ENCODE measurements around the gene SMTNL2. TPM values are rescaled to one million over a fixed set of nuclear protein-coding genes. Genes with fewer than 3 reads are reported as not detected.

Gene SMTNL2
- total RNA-seq, 2 donors from 2014 or later, result 0.25 TPM; not detected in 1

DNA sequence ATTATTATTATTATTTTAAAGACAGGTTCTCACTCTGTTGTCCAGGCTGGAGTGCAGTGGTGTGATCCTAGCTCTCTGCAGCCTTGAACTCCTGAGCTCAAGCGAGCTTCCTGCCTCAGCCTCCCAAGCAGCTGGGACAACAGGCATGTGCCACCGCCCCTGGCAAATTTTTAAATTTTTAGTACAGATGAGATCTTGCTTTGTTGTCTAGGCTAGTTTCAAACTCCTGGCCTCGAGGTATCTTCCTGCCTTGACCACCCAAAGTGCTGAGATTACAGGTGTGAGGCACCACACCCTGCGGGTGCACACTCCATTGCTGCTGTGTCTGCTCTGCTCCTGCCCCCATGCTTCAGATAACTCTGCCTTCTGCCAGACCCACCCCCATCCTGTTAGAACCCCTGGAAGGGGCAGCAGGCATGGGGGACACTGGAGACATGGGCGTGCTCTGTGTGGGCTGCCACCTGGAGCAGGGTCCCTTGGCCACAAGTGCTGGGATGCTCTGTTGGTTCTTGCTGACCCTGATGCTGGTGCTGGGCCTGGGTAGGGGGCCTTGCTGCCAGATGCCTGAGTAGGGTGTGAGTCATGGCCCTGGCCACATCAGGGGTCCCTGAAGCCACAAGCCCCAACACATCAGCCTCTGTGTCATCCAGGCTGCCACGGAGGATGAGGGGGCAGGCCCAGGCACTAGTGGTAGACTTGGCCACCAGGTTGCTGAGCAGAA is 26.5 kb upstream of the SMTNL2 start:
- DNase-seq (no peak), ATAC-seq (no peak)
- intact Hi-C loops (cut with DNase I, micrococcal nuclease), result no loop called here

DNA sequence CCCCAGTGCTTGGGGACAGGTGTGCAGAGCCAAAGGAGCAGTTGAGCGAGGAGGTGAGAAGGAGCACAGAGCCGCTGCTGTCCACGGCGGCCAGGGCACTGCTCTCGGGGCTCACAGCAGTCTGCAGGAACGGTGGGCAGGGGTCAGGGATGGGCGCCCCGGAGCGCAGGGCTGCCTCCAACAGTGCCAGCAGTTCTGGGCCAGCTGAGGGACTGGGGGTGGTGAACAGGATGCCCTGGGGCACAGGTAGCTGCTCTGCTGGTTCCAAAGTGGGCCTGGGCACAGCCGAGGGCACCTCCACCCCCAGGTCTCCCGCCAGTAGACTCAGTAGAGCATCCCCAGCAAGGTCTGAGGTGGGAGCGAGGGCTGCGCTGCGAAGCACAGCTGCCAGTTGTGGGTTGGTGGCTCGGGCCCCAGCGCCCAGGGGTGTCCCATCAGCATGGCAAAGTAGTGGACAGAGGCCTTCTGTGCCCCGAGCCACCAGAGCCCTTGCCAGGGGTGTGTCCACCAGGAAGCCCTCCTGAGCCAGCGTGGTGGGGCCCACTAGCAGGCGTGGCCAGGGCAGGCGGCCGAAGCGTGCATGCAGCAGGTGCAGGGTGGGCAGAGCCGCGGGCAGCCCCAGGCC is 25.9 kb upstream of the SMTNL2 start:
- DNase-seq (no peak), ATAC-seq (no peak)
- intact Hi-C loops (cut with DNase I, micrococcal nuclease), result no loop called here

DNA sequence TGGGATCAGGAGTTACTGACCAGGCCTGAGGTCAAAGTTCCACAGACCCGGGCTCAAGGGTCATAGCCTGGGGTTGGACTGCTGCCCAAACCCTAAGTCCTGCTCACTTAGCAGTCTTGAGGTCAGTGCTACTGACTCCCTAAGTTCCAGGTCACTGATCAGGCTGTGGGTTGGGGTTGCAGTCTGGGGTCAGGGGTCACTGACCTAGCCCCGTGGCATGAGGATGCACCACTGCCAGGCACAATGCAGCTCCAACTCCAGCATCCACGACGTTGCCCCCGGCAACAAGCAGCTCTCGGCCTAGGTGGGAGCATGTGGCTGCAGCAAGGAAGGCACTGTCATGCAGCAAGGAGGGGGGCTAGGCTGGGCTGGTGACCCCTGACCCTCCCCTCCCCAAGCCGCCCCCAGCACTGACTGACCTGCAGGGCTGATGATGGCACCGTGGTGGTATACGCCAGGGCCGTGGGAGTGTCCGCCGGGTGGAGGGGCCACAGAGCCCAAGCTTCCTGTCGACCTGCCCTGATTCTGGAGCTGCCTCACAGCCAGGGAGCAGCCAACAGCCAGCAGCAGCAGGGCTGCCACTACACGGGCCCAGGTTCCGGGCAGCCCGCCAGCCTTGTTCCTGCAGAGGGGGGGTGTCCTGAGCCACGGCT is 25.1 kb upstream of the SMTNL2 start:
- peak; percentile 22 for ATAC-seq
- DNase-seq, result peak; percentile 50 to 58
- intact Hi-C loops (cut with DNase I, micrococcal nuclease), result no loop called here

DNA sequence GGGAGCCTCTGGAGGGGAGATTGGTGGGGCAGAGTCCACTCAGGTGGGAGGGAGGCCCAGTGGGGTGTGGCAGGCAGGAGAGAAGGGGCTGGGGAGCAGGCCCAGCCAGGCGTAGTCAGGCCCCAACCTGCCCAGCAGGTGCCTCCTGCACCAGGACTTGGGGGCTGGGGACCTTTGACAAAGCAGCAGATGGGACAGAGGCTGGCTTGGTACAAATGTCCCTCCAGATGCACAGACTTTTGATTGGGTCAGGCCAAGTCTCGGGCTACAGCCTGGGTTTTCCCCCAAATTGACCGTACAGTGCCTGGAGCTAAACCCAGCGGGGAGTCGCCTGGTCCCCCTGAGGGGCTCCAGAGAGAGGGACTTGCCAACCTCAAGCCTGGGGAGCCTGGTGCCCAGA is 24.4 kb upstream of the SMTNL2 start:
- intact Hi-C loops (cut with DNase I, micrococcal nuclease), result no loop called here
- ATAC-seq (peak; percentile 48), DNase-seq (peak; percentile 65 to 67)

DNA sequence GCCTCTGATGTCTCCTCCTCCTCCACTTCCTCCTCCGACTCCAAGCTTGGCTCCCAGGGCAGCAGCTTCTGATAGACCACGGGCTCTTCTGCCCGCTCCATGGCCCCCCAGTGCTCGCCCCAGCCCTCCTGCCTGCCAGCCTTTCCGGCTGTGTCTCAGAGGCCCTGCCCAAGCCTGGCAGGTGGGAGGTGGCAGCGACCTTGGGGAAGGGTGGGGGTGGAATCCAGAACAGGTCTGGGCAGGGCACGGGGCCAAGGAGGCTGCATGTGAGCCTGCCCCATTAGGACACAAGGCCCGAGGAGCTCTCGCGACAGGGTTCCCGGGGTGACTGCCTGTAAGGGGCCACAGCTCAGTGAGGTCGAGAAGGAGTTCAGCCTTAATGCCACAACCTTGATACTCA is 23.9 kb upstream of the SMTNL2 start, which contains the start of gene GGT6:
TSS of gene GGT6 (minus strand) at position 157 of the 400 bp plus-strand sequence. CDS start at position 101, 56 bp downstream.
- intact Hi-C loops (cut with DNase I, micrococcal nuclease), result no loop called here
- DNase-seq (peak; percentile 92 to 93), ATAC-seq (peak; percentile 76)

DNA sequence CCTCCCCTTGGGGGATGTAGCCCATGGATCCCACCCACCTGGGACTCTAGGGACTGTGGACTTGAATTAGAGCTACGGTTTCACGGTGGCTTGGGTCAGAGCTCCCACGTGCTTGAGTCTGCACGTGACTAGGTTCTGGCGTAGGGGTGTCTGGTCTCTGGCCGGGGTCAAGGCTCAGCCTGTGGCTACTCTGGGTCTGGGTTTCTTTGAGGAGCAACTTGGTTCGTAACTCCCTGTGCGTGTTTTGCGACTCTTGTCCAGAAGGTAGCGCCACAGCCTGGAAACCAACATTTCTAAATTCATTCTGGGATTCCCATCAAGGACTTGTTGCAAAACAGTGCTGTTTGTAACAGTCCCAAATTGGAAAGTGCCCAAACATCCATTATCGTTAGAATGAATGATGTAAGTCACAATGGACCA is 23.5 kb upstream of the SMTNL2 start:
- DNase-seq, result peak in 1 of 2 donors; percentile 56
- ATAC-seq, result no peak
- intact Hi-C loops (cut with DNase I, micrococcal nuclease), result no loop called here

DNA sequence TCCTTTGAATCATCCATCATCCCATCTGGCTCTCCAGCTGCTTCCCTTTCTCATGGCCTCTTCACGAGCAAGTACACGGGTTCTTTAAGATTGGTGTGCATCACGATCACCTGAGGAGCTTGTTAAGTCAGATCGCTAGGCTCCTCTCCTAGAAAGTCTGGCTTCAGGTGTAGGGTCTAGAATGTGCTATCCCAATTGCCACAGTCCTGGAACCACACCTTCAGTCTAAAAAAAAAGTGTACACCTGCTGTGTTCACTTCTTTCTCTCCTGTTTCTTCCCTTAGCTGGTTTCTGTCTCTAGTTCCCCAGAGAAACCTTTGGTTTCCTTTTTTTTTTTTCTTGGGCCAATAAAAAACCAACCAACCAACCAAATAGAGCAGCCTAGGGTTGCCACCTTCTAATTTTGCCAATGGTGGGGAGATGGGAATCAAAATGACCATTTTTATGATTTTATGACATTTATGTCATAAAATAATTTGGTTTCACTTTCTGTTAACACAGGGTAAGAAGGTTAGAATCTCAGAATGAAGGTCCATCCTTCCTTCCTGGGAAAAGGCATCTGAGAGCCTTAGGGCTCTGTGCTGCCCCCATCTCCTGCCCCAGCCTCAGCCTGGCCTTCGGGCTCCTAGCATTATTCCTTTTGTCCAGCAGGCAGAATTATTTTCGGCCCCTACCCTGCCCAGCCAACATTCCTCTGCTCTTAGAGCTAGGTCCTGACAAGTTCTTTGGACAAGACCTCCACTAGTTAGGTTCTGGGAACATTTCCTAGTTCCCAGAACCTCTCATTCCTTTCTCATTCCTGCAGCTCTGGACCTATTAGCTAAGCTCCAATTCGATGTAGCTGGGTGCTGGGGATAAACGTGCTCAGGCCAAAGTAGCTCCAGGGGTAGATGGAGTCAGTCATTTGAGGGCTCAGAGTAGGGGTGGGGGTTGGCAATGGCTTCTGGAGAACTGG is 22.0 kb upstream of the SMTNL2 start:
- DNase-seq (no peak), ATAC-seq (peak; percentile 44)
- intact Hi-C loops (cut with DNase I, micrococcal nuclease), result no loop called here

DNA sequence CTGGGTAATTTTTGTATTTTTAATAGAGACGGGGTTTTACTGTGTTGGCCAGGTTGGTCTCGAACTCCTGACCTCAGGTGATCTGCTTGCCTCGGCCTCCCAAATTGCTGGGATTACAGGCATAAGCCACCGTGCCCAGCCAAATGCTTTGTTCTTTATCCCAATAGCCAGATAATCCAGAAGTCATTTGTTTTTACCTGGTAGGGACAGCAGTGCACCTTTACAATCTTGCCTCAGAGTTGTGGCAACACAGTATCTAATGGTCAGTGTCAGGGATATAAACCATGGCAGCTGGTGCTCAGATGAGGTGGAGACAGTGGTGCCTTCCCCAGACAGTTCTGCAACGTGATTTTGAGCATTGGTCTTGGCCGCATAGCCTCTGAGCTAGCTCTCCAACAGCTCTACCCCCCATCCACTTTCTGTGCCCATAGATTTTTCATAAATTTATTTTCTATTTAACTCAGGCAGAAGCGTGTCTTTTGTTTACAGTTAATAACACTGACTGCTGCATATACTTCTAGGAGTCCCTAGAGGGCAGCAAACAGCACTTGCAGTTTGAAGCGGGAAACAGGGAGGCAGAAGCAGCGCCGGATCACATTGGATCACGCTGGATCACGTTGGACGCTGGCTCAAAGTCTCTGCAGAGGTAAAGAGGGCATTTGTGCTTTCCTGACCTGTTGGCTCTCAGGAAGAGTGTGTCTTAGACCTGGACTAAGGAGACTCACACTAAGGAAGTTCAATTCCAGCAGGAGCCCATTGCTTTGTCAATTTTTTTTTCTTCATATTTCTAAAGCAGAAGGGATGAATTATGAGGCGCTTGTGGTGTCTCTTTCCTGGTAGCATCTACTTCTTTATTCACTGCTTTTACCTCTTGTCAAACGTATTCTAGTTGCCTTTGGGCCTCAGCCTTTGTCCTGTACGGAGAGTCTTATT is 18.9 kb upstream of the SMTNL2 start:
- peak; percentile 71 for ATAC-seq
- peak; percentile 72 to 81 for DNase-seq
- intact Hi-C loops (cut with DNase I, micrococcal nuclease), result loop anchor here in 1 of 2 donors (2.0 kb wide), 1 partner anchor 61 kb away; no protein-coding TSS in a partner anchor

DNA sequence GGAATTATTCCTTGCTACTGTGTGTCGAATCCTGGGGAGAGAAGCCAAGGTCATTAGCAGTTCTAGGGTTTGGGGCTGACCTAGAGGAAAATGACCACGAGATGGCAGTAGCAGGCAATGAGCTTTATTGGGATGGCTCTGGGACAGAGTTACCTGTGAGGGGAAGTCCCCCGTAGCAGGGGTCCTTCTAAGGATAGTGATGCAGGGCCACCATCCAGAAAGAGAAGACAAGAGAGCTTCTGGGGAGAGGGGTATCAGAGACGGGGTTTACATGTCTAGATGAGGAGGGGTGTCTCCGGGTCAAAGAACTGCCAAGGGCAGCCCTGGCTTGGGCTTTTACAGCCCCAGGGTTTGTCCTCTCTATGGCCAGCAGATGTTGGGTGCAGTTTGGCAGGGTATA is 17.5 kb upstream of the SMTNL2 start:
- DNase-seq, result peak in 1 of 2 donors; percentile 68
- intact Hi-C loops (cut with DNase I, micrococcal nuclease), result no loop called here
- peak; percentile 51 for ATAC-seq

DNA sequence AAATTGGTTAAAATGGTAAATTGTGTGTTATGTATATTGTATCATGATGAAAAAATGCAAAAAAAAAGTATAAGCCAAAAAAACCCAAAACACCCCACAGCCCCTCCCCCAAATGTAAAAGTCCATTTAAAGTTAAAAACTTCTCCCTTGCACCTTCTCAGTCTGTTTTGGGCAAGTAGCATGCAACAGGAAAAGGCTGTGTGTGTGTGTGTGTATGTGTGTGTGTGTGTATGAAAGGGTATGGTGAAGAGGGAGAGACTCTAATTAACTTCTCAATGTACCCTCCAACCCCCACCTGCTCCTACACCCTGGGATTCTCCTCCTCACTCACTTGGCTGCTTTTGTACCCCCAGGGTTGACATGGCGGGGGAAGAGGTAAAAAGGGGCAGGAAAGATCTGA is 14.7 kb upstream of the SMTNL2 start:
- ATAC-seq, result no peak

DNA sequence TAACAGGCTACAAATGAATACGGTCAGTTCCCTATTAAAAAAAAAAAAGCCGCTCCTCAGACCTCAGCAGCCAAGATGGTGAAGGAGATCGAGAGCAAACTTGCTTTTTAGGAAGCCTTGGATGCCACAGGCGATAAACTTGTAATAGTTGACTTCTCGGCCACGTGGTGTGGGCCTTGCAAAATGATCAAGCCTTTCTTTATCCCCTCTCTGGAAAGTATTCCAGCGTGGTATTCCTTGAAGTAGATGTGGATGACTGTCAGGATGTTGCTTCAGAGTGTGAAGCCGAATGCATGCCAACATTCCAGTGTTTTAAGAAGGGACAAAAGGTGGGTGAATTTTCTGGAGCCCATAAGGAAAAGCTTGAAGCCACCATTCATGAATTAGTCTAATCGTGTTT is 12.2 kb upstream of the SMTNL2 start:
- intact Hi-C loops (cut with DNase I, micrococcal nuclease), result loop anchor here in 1 of 2 donors (10.0 kb wide), 1 partner anchor 53 kb away; no protein-coding TSS in a partner anchor
- DNase-seq, result no peak

More for the DNA sequence above, 14.7 kb upstream of the SMTNL2 start:
- intact Hi-C loops (cut with DNase I, micrococcal nuclease), result no loop called here
- DNase-seq, result no peak

DNA sequence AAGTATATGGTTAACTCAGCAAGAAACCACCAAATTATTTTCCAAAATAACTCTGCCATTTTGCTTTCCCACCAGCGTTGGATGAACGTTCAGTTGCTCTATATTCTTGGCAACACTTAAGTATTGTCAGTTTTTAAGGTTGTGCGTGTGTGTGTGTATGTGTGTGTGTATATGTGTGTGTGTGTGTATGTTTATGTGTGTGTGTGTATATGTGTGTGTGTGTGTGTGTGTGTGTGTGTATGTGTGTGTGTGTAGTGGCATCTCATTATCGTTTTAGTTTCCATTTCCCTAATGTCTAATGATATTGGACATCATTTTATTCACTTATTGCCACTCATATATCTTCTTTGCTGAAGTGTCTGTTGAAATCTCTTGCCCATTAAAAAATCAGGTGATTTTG is 11.2 kb upstream of the SMTNL2 start:
- no peak for ATAC-seq
- intact Hi-C loops (cut with DNase I, micrococcal nuclease), result loop anchor here in 1 of 2 donors (10.0 kb wide), 1 partner anchor 52 kb away; no protein-coding TSS in a partner anchor
- DNase-seq, result no peak

More for the DNA sequence above, 12.2 kb upstream of the SMTNL2 start:
- no peak for ATAC-seq

DNA sequence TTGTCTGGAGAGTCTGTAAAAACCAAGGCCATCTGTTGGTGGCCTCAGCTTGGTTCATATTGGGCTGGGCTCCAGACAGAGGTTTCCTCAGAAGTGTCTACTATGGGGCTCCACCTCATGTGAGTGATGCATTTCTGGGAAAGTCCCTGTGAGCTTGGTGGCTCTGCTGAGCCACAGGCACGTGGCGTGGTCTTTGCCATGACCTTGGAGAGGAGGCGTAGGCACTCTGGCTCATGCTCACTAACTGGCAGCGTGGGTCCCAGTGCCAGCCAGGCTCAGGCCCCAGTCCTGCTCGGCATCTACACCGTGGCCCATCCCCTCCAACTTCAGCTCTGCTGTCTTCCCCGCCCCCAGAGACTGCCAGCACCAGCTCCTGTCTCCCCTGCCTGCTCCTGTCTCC is 10.7 kb upstream of the SMTNL2 start:
- intact Hi-C loops (cut with DNase I, micrococcal nuclease), result loop anchor here in 1 of 2 donors (10.0 kb wide), 1 partner anchor 51 kb away; no protein-coding TSS in a partner anchor
- no peak for ATAC-seq
- no peak for DNase-seq

DNA sequence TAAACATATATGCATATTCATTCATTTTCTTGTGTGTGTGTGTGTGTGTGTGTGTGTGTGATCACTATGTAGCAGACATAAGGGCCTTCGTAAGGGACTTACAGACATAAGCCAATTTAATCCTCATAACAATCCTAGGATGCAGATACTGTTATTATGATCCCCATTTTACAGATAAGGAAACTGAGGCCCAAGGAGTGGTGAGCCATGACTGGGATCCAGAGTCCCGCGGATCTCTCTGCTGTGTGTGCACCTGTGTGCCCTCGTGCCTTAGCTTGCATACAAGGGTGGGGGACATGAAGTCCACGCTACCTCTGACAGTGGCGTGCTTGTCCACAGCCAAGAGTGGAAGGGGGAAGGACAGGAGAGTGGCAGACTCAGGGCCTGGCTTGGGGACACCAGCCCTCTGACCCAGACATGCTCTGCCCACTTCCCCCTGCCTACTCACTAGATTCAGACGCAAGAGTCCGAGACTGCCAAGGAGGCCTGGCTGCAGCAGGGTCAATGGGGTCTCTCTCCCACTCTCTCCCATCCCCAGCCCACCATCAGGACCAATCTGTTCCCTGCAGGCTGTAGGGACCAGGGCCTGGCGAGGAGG is 9.8 kb upstream of the SMTNL2 start:
- no peak for ATAC-seq
- intact Hi-C loops (cut with DNase I, micrococcal nuclease), result loop anchor here in 1 of 2 donors (10.0 kb wide), 1 partner anchor 50 kb away; no protein-coding TSS in a partner anchor
- DNase-seq, result no peak

DNA sequence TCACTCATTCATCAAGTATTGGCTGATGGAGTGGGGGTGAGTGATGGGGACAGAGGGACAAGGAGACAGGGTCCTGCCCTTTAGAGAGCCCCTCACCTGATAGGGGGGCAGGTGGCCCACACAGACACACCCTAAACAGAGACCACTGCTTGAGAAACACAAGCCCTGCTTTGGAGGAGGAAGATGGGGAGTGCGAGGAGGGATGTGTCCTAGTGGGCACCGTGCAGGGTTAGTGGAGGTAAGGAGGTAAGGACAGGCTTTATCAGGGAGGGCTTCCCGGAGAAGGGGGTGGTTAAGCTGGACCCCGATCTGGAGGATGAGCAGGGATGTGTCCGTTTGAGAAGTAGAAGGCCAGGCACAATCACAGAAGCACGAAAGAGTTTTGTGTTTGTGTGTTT is 8.2 kb upstream of the SMTNL2 start:
- ATAC-seq, result no peak
- intact Hi-C loops (cut with DNase I, micrococcal nuclease), result loop anchor here in 1 of 2 donors (10.0 kb wide), 1 partner anchor 49 kb away; no protein-coding TSS in a partner anchor

DNA sequence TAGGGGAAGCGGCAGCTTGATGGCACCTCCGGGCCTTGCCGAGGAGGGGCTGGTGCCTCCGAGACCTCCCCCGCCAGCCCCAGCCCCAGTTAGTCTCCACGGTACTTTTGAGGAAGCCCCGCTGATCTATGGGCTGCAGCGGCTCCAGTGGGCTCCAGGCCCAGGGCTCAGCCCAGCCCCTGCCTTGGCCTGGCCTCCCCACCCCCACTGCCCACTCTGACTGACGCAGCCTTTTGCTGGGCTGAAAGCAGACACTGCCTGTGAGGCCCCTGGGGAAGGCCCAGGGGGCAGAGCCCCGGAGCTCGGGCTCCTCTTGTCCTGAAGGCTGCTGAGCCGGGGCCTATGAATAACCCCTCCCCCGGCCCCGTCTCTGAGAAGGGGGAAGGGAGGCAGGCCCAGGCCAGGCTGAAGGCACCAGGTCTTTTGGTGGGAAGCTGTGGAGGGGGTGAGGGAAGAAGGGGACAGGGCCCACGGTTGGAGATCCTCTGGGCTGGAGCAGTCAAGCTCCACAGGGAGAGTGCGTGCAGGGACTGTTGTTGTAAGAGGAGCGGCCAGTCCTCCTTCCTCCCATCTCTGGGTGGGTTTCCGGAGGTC is 7.5 kb upstream of the SMTNL2 start:
- DNase-seq, result no peak
- intact Hi-C loops (cut with DNase I, micrococcal nuclease), result loop anchor here in 1 of 2 donors (10.0 kb wide), 1 partner anchor 48 kb away; no protein-coding TSS in a partner anchor
- ATAC-seq, result no peak

More for the DNA sequence above, 8.2 kb upstream of the SMTNL2 start:
- DNase-seq, result no peak
